Measurements from ENCODE around the gene HAGHL.

Gene HAGHL

DNA sequence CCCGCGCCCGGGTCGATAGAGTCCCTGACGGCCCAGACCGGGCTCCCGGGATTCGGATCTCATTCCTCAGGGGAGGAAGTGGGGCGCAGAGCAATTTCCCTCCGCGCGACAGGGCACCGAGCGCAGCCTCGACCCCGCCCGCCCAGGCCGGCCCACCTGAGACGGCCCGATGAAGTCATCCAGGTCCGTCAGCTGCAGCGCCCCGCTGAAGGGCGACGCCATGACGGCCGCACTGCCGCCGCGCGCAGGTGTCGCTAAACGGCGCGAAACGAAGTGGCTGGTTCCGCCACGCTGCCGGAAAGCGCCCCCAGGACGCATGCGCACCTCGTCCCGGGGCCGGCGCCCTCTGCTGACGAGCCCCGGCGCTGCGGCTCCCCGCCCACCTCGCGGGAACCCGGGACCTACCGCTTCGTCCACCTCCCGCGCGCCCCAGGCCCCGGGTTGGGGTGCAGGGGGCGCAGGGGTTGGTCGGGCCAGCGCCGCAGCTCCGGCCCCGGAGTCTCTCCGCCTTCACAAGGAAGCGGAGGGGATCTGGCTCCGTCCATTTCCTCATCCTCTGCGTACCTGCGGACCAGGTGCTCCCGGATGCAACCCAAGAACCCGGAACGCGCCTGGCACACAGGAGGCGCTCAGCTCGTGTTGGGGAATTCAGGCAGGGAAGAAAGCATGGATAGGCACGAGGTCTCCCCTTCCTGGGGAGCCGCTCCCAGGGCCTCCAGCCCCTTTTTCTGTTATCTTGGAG is 14.0 kb downstream of the HAGHL start, which contains the start of gene CIAO3 (continued):
- TF ChIP-seq, protein P1, sequence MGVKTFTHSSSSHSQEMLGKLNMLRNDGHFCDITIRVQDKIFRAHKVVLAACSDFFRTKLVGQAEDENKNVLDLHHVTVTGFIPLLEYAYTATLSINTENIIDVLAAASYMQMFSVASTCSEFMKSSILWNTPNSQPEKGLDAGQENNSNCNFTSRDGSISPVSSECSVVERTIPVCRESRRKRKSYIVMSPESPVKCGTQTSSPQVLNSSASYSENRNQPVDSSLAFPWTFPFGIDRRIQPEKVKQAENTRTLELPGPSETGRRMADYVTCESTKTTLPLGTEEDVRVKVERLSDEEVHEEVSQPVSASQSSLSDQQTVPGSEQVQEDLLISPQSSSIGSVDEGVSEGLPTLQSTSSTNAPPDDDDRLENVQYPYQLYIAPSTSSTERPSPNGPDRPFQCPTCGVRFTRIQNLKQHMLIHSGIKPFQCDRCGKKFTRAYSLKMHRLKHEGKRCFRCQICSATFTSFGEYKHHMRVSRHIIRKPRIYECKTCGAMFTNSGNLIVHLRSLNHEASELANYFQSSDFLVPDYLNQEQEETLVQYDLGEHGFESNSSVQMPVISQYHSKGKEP (tag by site-specific recombination; IDR thresholded peaks at IDR 0.05): peak; percentile 71
- TF ChIP-seq, protein P2, sequence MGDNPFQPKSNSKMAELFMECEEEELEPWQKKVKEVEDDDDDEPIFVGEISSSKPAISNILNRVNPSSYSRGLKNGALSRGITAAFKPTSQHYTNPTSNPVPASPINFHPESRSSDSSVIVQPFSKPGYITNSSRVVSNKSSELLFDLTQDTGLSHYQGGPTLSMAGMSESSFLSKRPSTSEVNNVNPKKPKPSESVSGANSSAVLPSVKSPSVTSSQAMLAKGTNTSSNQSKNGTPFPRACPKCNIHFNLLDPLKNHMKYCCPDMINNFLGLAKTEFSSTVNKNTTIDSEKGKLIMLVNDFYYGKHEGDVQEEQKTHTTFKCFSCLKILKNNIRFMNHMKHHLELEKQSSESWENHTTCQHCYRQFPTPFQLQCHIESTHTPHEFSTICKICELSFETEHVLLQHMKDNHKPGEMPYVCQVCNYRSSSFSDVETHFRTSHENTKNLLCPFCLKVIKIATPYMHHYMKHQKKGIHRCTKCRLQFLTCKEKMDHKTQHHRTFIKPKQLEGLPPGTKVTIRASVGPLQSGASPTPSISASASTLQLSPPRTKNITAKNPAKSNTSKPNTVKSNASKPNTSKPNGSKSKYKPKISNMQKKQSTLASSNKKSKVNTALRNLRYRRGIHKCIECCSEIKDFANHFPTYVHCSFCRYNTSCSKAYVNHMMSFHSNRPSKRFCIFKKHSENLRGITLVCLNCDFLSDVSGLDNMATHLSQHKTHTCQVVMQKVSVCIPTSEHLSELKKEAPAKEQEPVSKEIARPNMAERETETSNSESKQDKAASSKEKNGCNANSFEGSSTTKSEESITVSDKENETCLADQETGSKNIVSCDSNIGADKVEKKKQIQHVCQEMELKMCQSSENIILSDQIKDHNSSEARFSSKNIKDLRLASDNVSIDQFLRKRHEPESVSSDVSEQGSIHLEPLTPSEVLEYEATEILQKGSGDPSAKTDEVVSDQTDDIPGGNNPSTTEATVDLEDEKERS (tag by site-specific recombination; IDR thresholded peaks at IDR 0.05): no peak
- TF ChIP-seq ZNF626 (tag by site-specific recombination; IDR thresholded peaks at IDR 0.05) (no peak), ZNF629 (tag by site-specific recombination; IDR thresholded peaks at IDR 0.05) (peak; percentile 97), ZNF530 (tag by site-specific recombination; IDR thresholded peaks at IDR 0.05; ENCODE audit: low read depth) (no peak), ZBTB20 (tag by site-specific recombination; IDR thresholded peaks at IDR 0.05) (peak; percentile 100), ZNF416 (tag by site-specific recombination; IDR thresholded peaks at IDR 0.05) (no peak), ZNF785 (tag by site-specific recombination; IDR thresholded peaks at IDR 0.05) (no peak), ZNF114 (tag by site-specific recombination; IDR thresholded peaks at IDR 0.05) (no peak), HOXD13 (CRISPR knock-in tag; IDR thresholded peaks at IDR 0.05; ENCODE audit: borderline replicate concordance) (no peak), ZNF146 (tag by site-specific recombination; IDR thresholded peaks at IDR 0.05) (peak; percentile 59), GLI4 (tag by site-specific recombination; IDR thresholded peaks at IDR 0.05) (no peak)
- TF ChIP-seq, protein P3, sequence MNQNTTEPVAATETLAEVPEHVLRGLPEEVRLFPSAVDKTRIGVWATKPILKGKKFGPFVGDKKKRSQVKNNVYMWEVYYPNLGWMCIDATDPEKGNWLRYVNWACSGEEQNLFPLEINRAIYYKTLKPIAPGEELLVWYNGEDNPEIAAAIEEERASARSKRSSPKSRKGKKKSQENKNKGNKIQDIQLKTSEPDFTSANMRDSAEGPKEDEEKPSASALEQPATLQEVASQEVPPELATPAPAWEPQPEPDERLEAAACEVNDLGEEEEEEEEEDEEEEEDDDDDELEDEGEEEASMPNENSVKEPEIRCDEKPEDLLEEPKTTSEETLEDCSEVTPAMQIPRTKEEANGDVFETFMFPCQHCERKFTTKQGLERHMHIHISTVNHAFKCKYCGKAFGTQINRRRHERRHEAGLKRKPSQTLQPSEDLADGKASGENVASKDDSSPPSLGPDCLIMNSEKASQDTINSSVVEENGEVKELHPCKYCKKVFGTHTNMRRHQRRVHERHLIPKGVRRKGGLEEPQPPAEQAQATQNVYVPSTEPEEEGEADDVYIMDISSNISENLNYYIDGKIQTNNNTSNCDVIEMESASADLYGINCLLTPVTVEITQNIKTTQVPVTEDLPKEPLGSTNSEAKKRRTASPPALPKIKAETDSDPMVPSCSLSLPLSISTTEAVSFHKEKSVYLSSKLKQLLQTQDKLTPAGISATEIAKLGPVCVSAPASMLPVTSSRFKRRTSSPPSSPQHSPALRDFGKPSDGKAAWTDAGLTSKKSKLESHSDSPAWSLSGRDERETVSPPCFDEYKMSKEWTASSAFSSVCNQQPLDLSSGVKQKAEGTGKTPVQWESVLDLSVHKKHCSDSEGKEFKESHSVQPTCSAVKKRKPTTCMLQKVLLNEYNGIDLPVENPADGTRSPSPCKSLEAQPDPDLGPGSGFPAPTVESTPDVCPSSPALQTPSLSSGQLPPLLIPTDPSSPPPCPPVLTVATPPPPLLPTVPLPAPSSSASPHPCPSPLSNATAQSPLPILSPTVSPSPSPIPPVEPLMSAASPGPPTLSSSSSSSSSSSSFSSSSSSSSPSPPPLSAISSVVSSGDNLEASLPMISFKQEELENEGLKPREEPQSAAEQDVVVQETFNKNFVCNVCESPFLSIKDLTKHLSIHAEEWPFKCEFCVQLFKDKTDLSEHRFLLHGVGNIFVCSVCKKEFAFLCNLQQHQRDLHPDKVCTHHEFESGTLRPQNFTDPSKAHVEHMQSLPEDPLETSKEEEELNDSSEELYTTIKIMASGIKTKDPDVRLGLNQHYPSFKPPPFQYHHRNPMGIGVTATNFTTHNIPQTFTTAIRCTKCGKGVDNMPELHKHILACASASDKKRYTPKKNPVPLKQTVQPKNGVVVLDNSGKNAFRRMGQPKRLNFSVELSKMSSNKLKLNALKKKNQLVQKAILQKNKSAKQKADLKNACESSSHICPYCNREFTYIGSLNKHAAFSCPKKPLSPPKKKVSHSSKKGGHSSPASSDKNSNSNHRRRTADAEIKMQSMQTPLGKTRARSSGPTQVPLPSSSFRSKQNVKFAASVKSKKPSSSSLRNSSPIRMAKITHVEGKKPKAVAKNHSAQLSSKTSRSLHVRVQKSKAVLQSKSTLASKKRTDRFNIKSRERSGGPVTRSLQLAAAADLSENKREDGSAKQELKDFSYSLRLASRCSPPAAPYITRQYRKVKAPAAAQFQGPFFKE (tag by site-specific recombination; IDR thresholded peaks at IDR 0.05; ENCODE audit: borderline replicate concordance): peak; percentile 66; the same call in 1 of the 2 replicates
- TF ChIP-seq, protein P4, sequence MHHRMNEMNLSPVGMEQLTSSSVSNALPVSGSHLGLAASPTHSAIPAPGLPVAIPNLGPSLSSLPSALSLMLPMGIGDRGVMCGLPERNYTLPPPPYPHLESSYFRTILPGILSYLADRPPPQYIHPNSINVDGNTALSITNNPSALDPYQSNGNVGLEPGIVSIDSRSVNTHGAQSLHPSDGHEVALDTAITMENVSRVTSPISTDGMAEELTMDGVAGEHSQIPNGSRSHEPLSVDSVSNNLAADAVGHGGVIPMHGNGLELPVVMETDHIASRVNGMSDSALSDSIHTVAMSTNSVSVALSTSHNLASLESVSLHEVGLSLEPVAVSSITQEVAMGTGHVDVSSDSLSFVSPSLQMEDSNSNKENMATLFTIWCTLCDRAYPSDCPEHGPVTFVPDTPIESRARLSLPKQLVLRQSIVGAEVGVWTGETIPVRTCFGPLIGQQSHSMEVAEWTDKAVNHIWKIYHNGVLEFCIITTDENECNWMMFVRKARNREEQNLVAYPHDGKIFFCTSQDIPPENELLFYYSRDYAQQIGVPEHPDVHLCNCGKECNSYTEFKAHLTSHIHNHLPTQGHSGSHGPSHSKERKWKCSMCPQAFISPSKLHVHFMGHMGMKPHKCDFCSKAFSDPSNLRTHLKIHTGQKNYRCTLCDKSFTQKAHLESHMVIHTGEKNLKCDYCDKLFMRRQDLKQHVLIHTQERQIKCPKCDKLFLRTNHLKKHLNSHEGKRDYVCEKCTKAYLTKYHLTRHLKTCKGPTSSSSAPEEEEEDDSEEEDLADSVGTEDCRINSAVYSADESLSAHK (tag by site-specific recombination; IDR thresholded peaks at IDR 0.05): peak; percentile 27; the same call in 1 of the 2 replicates
- TF ChIP-seq, protein P5, sequence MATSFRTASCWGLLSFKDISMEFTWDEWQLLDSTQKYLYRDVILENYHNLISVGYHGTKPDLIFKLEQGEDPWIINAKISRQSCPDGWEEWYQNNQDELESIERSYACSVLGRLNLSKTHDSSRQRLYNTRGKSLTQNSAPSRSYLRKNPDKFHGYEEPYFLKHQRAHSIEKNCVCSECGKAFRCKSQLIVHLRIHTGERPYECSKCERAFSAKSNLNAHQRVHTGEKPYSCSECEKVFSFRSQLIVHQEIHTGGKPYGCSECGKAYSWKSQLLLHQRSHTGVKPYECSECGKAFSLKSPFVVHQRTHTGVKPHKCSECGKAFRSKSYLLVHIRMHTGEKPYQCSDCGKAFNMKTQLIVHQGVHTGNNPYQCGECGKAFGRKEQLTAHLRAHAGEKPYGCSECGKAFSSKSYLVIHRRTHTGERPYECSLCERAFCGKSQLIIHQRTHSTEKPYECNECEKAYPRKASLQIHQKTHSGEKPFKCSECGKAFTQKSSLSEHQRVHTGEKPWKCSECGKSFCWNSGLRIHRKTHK (tag by site-specific recombination; IDR thresholded peaks at IDR 0.05): no peak
- TF ChIP-seq, protein P6, sequence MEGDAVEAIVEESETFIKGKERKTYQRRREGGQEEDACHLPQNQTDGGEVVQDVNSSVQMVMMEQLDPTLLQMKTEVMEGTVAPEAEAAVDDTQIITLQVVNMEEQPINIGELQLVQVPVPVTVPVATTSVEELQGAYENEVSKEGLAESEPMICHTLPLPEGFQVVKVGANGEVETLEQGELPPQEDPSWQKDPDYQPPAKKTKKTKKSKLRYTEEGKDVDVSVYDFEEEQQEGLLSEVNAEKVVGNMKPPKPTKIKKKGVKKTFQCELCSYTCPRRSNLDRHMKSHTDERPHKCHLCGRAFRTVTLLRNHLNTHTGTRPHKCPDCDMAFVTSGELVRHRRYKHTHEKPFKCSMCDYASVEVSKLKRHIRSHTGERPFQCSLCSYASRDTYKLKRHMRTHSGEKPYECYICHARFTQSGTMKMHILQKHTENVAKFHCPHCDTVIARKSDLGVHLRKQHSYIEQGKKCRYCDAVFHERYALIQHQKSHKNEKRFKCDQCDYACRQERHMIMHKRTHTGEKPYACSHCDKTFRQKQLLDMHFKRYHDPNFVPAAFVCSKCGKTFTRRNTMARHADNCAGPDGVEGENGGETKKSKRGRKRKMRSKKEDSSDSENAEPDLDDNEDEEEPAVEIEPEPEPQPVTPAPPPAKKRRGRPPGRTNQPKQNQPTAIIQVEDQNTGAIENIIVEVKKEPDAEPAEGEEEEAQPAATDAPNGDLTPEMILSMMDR (tag by site-specific recombination; IDR thresholded peaks at IDR 0.05): peak; percentile 99
- TF ChIP-seq, protein P7, sequence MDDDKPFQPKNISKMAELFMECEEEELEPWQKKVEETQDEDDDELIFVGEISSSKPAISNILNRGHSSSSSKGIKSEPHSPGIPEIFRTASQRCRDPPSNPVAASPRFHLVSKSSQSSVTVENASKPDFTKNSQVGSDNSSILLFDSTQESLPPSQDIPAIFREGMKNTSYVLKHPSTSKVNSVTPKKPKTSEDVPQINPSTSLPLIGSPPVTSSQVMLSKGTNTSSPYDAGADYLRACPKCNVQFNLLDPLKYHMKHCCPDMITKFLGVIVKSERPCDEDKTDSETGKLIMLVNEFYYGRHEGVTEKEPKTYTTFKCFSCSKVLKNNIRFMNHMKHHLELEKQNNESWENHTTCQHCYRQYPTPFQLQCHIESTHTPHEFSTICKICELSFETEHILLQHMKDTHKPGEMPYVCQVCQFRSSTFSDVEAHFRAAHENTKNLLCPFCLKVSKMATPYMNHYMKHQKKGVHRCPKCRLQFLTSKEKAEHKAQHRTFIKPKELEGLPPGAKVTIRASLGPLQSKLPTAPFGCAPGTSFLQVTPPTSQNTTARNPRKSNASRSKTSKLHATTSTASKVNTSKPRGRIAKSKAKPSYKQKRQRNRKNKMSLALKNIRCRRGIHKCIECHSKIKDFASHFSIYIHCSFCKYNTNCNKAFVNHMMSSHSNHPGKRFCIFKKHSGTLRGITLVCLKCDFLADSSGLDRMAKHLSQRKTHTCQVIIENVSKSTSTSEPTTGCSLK (tag by site-specific recombination; IDR thresholded peaks at IDR 0.05): no peak

All from HEK293 (cell line).